Measurements from ENCODE around the gene MAP4K2. TPM values are rescaled to one million over a fixed set of nuclear protein-coding genes. Genes with fewer than 3 reads are reported as not detected.

MAP4K2 gene
- total and polyA plus RNA-seq, 9 of the 15 experiments (the other 6 are each of a cell fraction or from before 2014, with no cell fraction given) = 0.13 to 14.5 (median 7.3) TPM

- peak in 1 of 2 experiments; percentile 92; a peak in 2 of 4 replicates for TF ChIP-seq SRF (CRISPR knock-in tag; IDR thresholded peaks at IDR 0.05)
- peak; percentile 18; the same call in 1 of the 2 replicates for TF ChIP-seq ZNF263 (CRISPR knock-in tag; IDR thresholded peaks at IDR 0.05; ENCODE audit: borderline replicate concordance)
- TF ChIP-seq L3MBTL2 (IDR thresholded peaks at IDR 0.05) = peak; percentile 18; the same call in 1 of the 2 replicates
- peak; percentile 84; the same call in 1 of the 2 replicates for TF ChIP-seq CTBP1 (IDR thresholded peaks at IDR 0.05; ENCODE audit: borderline replicate concordance)
- no peak for TF ChIP-seq HEY1 (CRISPR knock-in tag; IDR thresholded peaks at IDR 0.05; ENCODE audit: borderline replicate concordance)
- TF ChIP-seq GABPB1 (CRISPR knock-in tag; IDR thresholded peaks at IDR 0.05) = peak; percentile 24; the same call in 1 of the 2 replicates
- TF ChIP-seq GTF2E2 (tag; IDR thresholded peaks at IDR 0.05) = peak; percentile 11; the same call in 1 of the 2 replicates
- TF ChIP-seq ZBTB7A (IDR thresholded peaks at IDR 0.05; ENCODE audit: borderline replicate concordance, control insufficient read depth, low read depth, low read length) = peak; percentile 30; the same call in 1 of the 2 replicates
- TF ChIP-seq NELFE (IDR thresholded peaks at IDR 0.05; ENCODE audit: insufficient read depth, insufficient read length) = no peak
- TF ChIP-seq ARID3B (CRISPR knock-in tag; IDR thresholded peaks at IDR 0.05; ENCODE audit: borderline replicate concordance) = no peak
- no peak for TF ChIP-seq PCBP1 (IDR thresholded peaks at IDR 0.05; ENCODE audit: low read depth, low read length, poor library complexity, severe bottlenecking)
- peak; percentile 39; the same call in 1 of the 2 replicates for TF ChIP-seq PHF8 (IDR thresholded peaks at IDR 0.05; ENCODE audit: borderline replicate concordance, low read length)
- no peak for TF ChIP-seq ZNF146 (CRISPR knock-in tag; IDR thresholded peaks at IDR 0.05; ENCODE audit: unreplicated experiment)
- no peak for TF ChIP-seq TEAD4 (IDR thresholded peaks at IDR 0.05; ENCODE audit: low read length)
- TF ChIP-seq TEAD4 (CRISPR knock-in tag; IDR thresholded peaks at IDR 0.05; ENCODE audit: borderline replicate concordance) = no peak
- no peak for TF ChIP-seq TARDBP (IDR thresholded peaks at IDR 0.05)
- peak; percentile 58 for TF ChIP-seq CXXC5 (CRISPR knock-in tag; IDR thresholded peaks at IDR 0.05)
- no peak for TF ChIP-seq PTRF (tag; IDR thresholded peaks at IDR 0.05)
- no peak for TF ChIP-seq NFRKB (IDR thresholded peaks at IDR 0.05; ENCODE audit: low read depth)
- 0 out of 2 replicates have a peak, but pooled peaks have one; percentile 5 for TF ChIP-seq MAX (CRISPR knock-in tag; IDR thresholded peaks at IDR 0.05)
- TF ChIP-seq MAZ (CRISPR knock-in tag; conservative IDR thresholded peaks at IDR 0.05 in 1 of 2, IDR thresholded peaks at IDR 0.05 in 1 of 2) = peak in 1 of 2 experiments; percentile 43; a peak in 1 of 4 replicates
- TF ChIP-seq EGR1 (conservative IDR thresholded peaks at IDR 0.05) = peak; percentile 96
- no peak for TF ChIP-seq PCBP2 (IDR thresholded peaks at IDR 0.05; ENCODE audit: low read depth, low read length, poor library complexity, severe bottlenecking)
- no peak for TF ChIP-seq DACH1 (IDR thresholded peaks at IDR 0.05; ENCODE audit: partially characterized antibody)
- TF ChIP-seq ZNF197 (CRISPR knock-in tag; IDR thresholded peaks at IDR 0.05; ENCODE audit: low read depth) = no peak
- 0 out of 2 replicates have a peak, but pooled peaks have one; percentile 6 for TF ChIP-seq ZC3H4 (CRISPR knock-in tag; IDR thresholded peaks at IDR 0.05; ENCODE audit: borderline replicate concordance)
- TF ChIP-seq ZNF431 (CRISPR knock-in tag; IDR thresholded peaks at IDR 0.05) = 0 out of 2 replicates have a peak, but pooled peaks have one; percentile 41
- TF ChIP-seq MTA3 (IDR thresholded peaks at IDR 0.05; ENCODE audit: borderline replicate concordance) = 0 out of 2 replicates have a peak, but pooled peaks have one; percentile 30
Observed at GRCh38 chr11:64745521-64746328, 57.3 kb downstream of the MAP4K2 start (continued).

Data from K562 (cell line).